ENCODE measurements around the gene AFMID.

DNA sequence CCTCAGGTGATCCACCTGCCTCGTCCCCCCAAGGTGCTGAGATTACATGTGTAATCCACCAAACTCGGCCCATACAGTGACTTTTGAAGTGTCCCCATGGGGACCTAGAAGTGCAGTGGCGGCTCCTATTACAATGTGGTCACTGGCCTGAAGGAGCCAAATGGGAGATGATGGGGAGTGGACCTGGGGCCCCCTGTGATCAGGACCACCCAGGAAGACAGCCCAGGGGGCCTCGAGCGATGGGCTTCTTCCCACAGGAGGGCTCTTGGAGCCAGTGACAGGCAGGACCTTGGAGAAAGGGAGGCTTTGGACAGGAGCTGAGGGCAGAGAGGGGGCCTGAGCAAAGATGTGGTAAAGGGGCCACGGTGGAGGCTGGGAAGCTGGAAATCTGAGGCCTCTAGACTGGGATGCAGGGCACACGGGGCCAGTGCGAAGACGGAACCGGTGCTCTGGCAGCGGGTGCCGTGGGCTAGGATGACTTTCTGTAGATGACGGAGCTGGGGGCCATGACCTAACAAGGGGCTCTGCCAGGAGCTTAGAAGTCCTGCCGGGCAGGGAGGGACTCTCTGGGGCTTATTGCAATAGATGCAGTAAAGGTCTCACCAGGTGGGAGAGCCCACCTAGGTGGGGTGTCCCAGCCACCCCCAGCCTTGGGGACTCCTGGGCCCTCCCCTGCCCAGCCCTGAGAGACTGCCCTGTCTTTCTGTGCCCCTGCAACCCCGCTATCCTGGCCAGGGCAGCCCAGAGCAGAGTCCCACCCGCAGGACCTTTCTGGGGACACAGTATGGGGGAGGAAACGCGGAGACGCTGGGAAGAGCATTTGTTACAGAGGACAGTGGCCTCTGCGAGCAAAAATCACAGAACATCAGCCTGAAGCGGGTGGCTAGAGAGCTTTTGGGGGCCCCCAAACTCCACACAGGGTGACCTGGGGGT is 43.7 kb upstream of the AFMID start:
- TF ChIP-seq CTCF (IDR thresholded peaks at IDR 0.05) (no peak), POLR2A (IDR thresholded peaks at IDR 0.05) (no peak)
